Gastroesophageal sphincter (tissue), 3 donors: ENCODE results near the gene SCARB1.

Experiments used
- CTCF ChIP-seq, 4 experiments: fragments of 200-600 bp in 2 of 4; fragments of 450-650 bp in 2 of 4; sonication (generic) in 1 of 4; IDR thresholded peaks; one replicate each; pipeline ENCODE4 v1.5.1; 2017 to 2019; ENCODE audit warnings: antibody characterized with exemption in 4 of 4, mild to moderate bottlenecking in 2 of 4, moderate library complexity in 2 of 4
- EP300 ChIP-seq: sonication (generic); formaldehyde crosslinking; IDR thresholded peaks from one replicate; pipeline ENCODE4 v1.6.1; 2017; ENCODE audit warnings: antibody characterized with exemption, mild to moderate bottlenecking
- POLR2A ChIP-seq, 2 donors: fragments of 450-650 bp; IDR thresholded peaks; one replicate each; pipeline ENCODE4 v1.6.1; 2017; ENCODE audit warnings: antibody characterized with exemption in 2 of 2, mild to moderate bottlenecking in 2 of 2, moderate library complexity in 1 of 2
- POLR2AphosphoS5 ChIP-seq: sonication (generic); formaldehyde crosslinking; IDR thresholded peaks from one replicate; pipeline ENCODE4 v1.6.1; 2017; ENCODE audit warnings: antibody characterized with exemption

DNA sequence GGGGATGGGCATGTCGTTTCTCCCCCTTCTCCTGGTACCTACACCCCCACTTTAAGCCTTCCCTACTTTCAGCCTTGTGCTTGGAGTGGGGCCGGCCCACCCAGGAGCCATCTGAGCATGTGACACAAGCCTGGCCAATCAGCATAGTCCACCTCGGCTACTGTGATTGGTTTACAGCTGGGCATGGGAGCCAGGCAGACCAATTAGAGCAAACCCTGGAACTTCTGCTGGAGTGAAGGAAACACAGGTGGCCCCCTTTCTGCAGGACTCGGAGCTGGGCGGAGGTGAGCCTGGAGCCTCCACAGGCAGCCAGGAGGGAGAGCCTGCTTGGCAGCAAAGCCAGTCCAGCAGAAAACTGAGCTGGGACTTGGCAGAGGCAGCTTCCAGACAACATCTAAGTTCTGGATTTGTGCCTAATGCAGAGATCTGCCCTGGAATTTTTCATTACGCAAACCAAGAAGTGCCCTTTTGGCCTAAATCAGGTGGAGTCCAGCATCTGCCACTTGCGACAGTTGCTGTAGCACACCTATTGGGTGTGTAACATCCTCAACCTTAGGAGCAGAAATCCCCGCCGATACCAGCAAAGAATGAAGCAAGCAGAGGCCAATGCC is 59.5 kb downstream of the SCARB1 start:
- TF ChIP-seq POLR2A (IDR thresholded peaks at IDR 0.05) (no peak), POLR2AphosphoS5 (peak; percentile 57), CTCF (IDR thresholded peaks at IDR 0.05) (peak in 1 of 4 experiments; percentile 25), EP300 (no peak)
